Subcutaneous adipose tissue (tissue), 4 donors: ENCODE data around the gene BTG2. TPM values are rescaled to one million over a fixed set of nuclear protein-coding genes. Genes with fewer than 3 reads are reported as not detected.

Experiments
- CTCF ChIP-seq: fragments of 450-650 bp; IDR thresholded peaks from one replicate; pipeline ENCODE4 v1.5.1; 2016; ENCODE audit warnings: low read depth, mild to moderate bottlenecking, control low read depth, antibody characterized with exemption, moderate library complexity
- small RNA-seq: library from RNA; depleted of rRNA; stranded (forward); fragments of <200 nt; gene quantifications from one replicate; pipeline ENCODE3, GENCODE V24; 2016
- total RNA-seq, 4 donors: library from RNA; depleted of rRNA; stranded (reverse); fragments of >200 nt; gene quantifications; one replicate each; pipeline ENCODE4 v1.1.0, GENCODE V29; 2016

The BTG2 gene
- total RNA-seq, 4 donors from 2014 or later, result 68.5 to 121 (median 80.4) TPM

- TF ChIP-seq CTCF, result no peak
These were observed 43.8 kb downstream of the BTG2 start for GRCh38 chr1:203349166-203349565.

- TF ChIP-seq CTCF, result no peak
These were observed 44.6 kb downstream of the BTG2 start for GRCh38 chr1:203349773-203350524.

GRCh38 chr1:203351037-203351625, 45.8 kb downstream of the BTG2 start, which contains the start of gene FMOD:
Gene FMOD (minus strand): TSS chr1:203351122. CDS start chr1:203348270, 2,852 bp downstream.
- no peak for TF ChIP-seq CTCF

GRCh38 chr1:203353486-203353885, 48.2 kb downstream of the BTG2 start:
- no peak for TF ChIP-seq CTCF

GRCh38 chr1:203354246-203354645, 48.9 kb downstream of the BTG2 start:
- no peak for TF ChIP-seq CTCF

- no peak for TF ChIP-seq CTCF
These were observed 53.8 kb downstream of the BTG2 start for GRCh38 chr1:203359010-203359571.

Small RNAs within 50 kb of the gene (small RNA-seq; reads per million reads assigned to genes)
- gene AL359837.1 (not detected), gene RNU6-487P (not detected)

Other genes starting within 250 kb of the BTG2 start
- not detected for gene MYOG, start 219.5 kb upstream of the BTG2 start, total RNA-seq
- gene ADORA1, start 177.8 kb upstream of the BTG2 start, total RNA-seq, result 1 to 10 TPM in 2 of 4 donors, under 1 TPM in 2; 0.33 to 8.3 (median 0.90) TPM
- not detected for gene MYBPH, start 129.7 kb upstream of the BTG2 start, total RNA-seq
- 100 to 1,000 TPM in 1 of 4 donors, 10 to 100 TPM in 2, 1 to 10 TPM in 1; 7.3 to 625 (median 33.2) TPM for gene CHI3L1, start 118.8 kb upstream of the BTG2 start, total RNA-seq
- 100 to 1,000 TPM in 1 of 4 donors, 10 to 100 TPM in 1, 1 to 10 TPM in 1, under 1 TPM in 1; 0.49 to 244 (median 5.6) TPM for gene CHIT1, start 75.8 kb upstream of the BTG2 start, total RNA-seq
- gene FMOD, start 45.6 kb downstream of the BTG2 start, total RNA-seq, result 100 to 1,000 TPM in 1 of 4 donors, 10 to 100 TPM in 3; 39.6 to 164 (median 67.1) TPM
- 100 to 1,000 TPM in 1 of 4 donors, 10 to 100 TPM in 3; 63.1 to 140 (median 80.8) TPM for gene PRELP, start 170.3 kb downstream of the BTG2 start, total RNA-seq
- not detected for gene OPTC, start 188.6 kb downstream of the BTG2 start, total RNA-seq